ENCODE data around the gene NOTCH2. TPM values are rescaled to one million over a fixed set of nuclear protein-coding genes. Genes with fewer than 3 reads are reported as not detected.

NOTCH2 gene
- total RNA-seq, 1 experiment from 2014 or later, result 62.9 TPM

DNA sequence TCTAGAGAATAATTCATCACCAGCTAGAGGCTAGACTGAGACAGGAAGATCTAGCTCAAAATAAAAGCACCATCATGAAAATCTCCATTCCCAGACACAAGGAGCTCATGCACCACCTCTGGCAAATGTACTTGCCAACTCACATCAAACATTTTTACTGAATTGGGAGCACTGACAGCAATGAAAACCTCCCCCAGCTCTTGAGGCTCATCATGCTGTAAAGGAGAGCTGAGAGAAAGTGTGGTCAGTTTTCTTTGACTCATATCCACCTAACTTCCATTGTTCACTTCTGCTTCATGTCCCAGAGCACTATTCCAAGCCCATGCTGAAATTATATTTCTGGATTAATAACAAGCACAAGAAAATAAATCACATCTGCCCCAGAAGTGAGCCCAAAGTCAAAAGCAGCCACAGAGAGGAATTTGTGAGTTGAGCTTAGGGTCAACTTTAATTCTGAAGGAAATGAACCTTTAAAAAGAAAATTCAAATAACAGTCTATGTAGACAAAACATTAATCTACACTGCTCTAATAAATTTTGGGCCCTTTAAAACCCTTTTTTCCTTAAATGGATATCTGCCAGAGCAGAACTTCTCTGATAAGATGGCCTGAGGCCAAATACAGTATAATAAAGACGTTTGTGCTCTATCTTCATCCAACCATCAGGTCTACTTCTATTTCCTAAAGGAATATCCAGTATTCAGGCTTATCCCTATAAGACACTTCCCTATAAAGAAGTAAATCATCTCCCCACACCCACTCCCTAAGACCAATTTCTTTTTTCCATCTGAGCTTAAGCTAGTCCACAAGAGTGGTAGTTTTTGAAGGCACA, 87.3 kb downstream of the NOTCH2 start:
- Histone ChIP-seq H3K9ac (ENCODE audit: low read length) (no peak overlapping the region), H3K4me1 (ENCODE audit: control insufficient read depth in 1 of 2, insufficient read depth in 2 of 2, low read length in 2 of 2) (no peaks in the 10 kb centered on the region), H3K9me2 (ENCODE audit: insufficient read depth) (no peaks in the 10 kb centered on the region), H2AFZ (ENCODE audit: low read depth, low read length, poor library complexity, severe bottlenecking) (no peak overlapping the region), H3K4me3 (replicated peaks in 1 of 2; ENCODE audit: low read depth in 1 of 2, low read length in 2 of 2) (no peak overlapping the region), H3K9me3 (ENCODE audit: control insufficient read depth in 1 of 2, insufficient read depth in 1 of 2, low read depth in 1 of 2, low read length in 2 of 2) (no peaks in the 10 kb centered on the region), H3K27me3 (ENCODE audit: insufficient read depth, low read length) (no peaks in the 10 kb centered on the region), H3K79me2 (ENCODE audit: insufficient read depth, low read length) (no peaks in the 10 kb centered on the region), H4K20me1 (ENCODE audit: insufficient read depth) (no peaks in the 10 kb centered on the region), H3K27ac (ENCODE audit: low read depth, low read length) (no peak overlapping the region), H3K36me3 (ENCODE audit: control insufficient read depth in 1 of 2, insufficient read depth in 2 of 2, low read length in 2 of 2) (no peaks in the 10 kb centered on the region), H3K4me2 (ENCODE audit: low read length) (no peak overlapping the region)
- ChIA-PET CTCF (no interaction called here), RAD21 (ENCODE audit: low non-redundant PET in 1 of 2, low total read pairs in 2 of 2, uncharacterized antibody in 2 of 2, unreplicated experiment in 2 of 2) (no interaction called here), POLR2A (no interaction called here)
- BruUV-seq (replicated peaks), result no TSS peak
- TF ChIP-seq EGR1 (IDR thresholded peaks at IDR 0.05; ENCODE audit: low read depth), result no peak
- no peak for TF ChIP-seq SIN3A (IDR thresholded peaks at IDR 0.05; ENCODE audit: low read depth)
- no peak for TF ChIP-seq SRF (IDR thresholded peaks at IDR 0.05; ENCODE audit: low read depth)
- TF ChIP-seq ZFX (IDR thresholded peaks at IDR 0.05), result no peak
- TF ChIP-seq CEBPB (IDR thresholded peaks at IDR 0.05; ENCODE audit: low read depth), result no peak
- TF ChIP-seq POLR2AphosphoS5 (IDR thresholded peaks at IDR 0.05; ENCODE audit: low read depth, low read length), result no peak
- intact Hi-C loops (cut with micrococcal nuclease), result no loop called here
- ATAC-seq (no peak), DNase-seq (ENCODE audit: low read depth, low spot score) (no peak)

GRCh38 chr1:119981496-119981895, 88.0 kb downstream of the NOTCH2 start:
- CTCF ChIA-PET, result no interaction called here
- no peak for ATAC-seq
- no peak for TF ChIP-seq SRF (IDR thresholded peaks at IDR 0.05; ENCODE audit: low read depth)
- no peak for TF ChIP-seq RAD21 (IDR thresholded peaks at IDR 0.05; ENCODE audit: low read depth)
- no peak for TF ChIP-seq EZH2phosphoT487 (IDR thresholded peaks at IDR 0.05; ENCODE audit: borderline replicate concordance)
- TF ChIP-seq, protein P1, sequence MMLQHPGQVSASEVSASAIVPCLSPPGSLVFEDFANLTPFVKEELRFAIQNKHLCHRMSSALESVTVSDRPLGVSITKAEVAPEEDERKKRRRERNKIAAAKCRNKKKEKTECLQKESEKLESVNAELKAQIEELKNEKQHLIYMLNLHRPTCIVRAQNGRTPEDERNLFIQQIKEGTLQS (IDR thresholded peaks at IDR 0.05), result no peak
- TF ChIP-seq SIN3A (IDR thresholded peaks at IDR 0.05; ENCODE audit: low read depth), result no peak
- TF ChIP-seq, protein P2, sequence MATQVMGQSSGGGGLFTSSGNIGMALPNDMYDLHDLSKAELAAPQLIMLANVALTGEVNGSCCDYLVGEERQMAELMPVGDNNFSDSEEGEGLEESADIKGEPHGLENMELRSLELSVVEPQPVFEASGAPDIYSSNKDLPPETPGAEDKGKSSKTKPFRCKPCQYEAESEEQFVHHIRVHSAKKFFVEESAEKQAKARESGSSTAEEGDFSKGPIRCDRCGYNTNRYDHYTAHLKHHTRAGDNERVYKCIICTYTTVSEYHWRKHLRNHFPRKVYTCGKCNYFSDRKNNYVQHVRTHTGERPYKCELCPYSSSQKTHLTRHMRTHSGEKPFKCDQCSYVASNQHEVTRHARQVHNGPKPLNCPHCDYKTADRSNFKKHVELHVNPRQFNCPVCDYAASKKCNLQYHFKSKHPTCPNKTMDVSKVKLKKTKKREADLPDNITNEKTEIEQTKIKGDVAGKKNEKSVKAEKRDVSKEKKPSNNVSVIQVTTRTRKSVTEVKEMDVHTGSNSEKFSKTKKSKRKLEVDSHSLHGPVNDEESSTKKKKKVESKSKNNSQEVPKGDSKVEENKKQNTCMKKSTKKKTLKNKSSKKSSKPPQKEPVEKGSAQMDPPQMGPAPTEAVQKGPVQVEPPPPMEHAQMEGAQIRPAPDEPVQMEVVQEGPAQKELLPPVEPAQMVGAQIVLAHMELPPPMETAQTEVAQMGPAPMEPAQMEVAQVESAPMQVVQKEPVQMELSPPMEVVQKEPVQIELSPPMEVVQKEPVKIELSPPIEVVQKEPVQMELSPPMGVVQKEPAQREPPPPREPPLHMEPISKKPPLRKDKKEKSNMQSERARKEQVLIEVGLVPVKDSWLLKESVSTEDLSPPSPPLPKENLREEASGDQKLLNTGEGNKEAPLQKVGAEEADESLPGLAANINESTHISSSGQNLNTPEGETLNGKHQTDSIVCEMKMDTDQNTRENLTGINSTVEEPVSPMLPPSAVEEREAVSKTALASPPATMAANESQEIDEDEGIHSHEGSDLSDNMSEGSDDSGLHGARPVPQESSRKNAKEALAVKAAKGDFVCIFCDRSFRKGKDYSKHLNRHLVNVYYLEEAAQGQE (IDR thresholded peaks at IDR 0.05; ENCODE audit: low read depth), result no peak
- no peak for TF ChIP-seq JUND (IDR thresholded peaks at IDR 0.05)
- no peak for TF ChIP-seq ELF1 (IDR thresholded peaks at IDR 0.05; ENCODE audit: borderline replicate concordance, low read depth)
- TF ChIP-seq EZH2 (IDR thresholded peaks at IDR 0.05), result no peak
- no peak for TF ChIP-seq ZNF274 (IDR thresholded peaks at IDR 0.05; ENCODE audit: low read depth, low read length)
- no peak for TF ChIP-seq ZFX (IDR thresholded peaks at IDR 0.05)
- TF ChIP-seq SP1 (IDR thresholded peaks at IDR 0.05; ENCODE audit: low read depth), result no peak
- TF ChIP-seq, protein P3, sequence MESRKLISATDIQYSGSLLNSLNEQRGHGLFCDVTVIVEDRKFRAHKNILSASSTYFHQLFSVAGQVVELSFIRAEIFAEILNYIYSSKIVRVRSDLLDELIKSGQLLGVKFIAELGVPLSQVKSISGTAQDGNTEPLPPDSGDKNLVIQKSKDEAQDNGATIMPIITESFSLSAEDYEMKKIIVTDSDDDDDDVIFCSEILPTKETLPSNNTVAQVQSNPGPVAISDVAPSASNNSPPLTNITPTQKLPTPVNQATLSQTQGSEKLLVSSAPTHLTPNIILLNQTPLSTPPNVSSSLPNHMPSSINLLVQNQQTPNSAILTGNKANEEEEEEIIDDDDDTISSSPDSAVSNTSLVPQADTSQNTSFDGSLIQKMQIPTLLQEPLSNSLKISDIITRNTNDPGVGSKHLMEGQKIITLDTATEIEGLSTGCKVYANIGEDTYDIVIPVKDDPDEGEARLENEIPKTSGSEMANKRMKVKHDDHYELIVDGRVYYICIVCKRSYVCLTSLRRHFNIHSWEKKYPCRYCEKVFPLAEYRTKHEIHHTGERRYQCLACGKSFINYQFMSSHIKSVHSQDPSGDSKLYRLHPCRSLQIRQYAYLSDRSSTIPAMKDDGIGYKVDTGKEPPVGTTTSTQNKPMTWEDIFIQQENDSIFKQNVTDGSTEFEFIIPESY (IDR thresholded peaks at IDR 0.05; ENCODE audit: extremely low read depth, insufficient replicate concordance, low read length), result no peak

More at GRCh38 chr1:119981496-119981895, 88.0 kb downstream of the NOTCH2 start:
- Histone ChIP-seq H3K4me1 (ENCODE audit: control insufficient read depth in 1 of 2, insufficient read depth in 2 of 2, low read length in 2 of 2) (no peaks in the 10 kb centered on the region), H3K4me3 (replicated peaks in 1 of 2; ENCODE audit: low read depth in 1 of 2, low read length in 2 of 2) (no peak overlapping the region), H3K27ac (ENCODE audit: low read depth, low read length) (no peak overlapping the region), H3K9me3 (ENCODE audit: control insufficient read depth in 1 of 2, insufficient read depth in 1 of 2, low read depth in 1 of 2, low read length in 2 of 2) (no peaks in the 10 kb centered on the region), H3K27me3 (ENCODE audit: insufficient read depth, low read length) (no peaks in the 10 kb centered on the region), H2AFZ (ENCODE audit: low read depth, low read length, poor library complexity, severe bottlenecking) (no peak overlapping the region), H3K36me3 (ENCODE audit: control insufficient read depth in 1 of 2, insufficient read depth in 2 of 2, low read length in 2 of 2) (no peaks in the 10 kb centered on the region), H3K9me2 (ENCODE audit: insufficient read depth) (no peaks in the 10 kb centered on the region), H3K9ac (ENCODE audit: low read length) (no peak overlapping the region), H3K4me2 (ENCODE audit: low read length) (no peak overlapping the region), H3K79me2 (ENCODE audit: insufficient read depth, low read length) (no peaks in the 10 kb centered on the region), H4K20me1 (ENCODE audit: insufficient read depth) (no peaks in the 10 kb centered on the region)
- intact Hi-C loops (cut with micrococcal nuclease), result no loop called here
- RAD21 ChIA-PET (ENCODE audit: low non-redundant PET in 1 of 2, low total read pairs in 2 of 2, uncharacterized antibody in 2 of 2, unreplicated experiment in 2 of 2), result no interaction called here
- POLR2A ChIA-PET, result no interaction called here
- no TSS peak for BruUV-seq (replicated peaks)
- DNase-seq (ENCODE audit: low read depth, low spot score), result no peak

All from HCT116 (cell line).